Kidney (tissue), 14 donors: Measurements from ENCODE around the gene MEGF10. TPM values are rescaled to one million over a fixed set of nuclear protein-coding genes. Genes with fewer than 3 reads are reported as not detected.

Source experiments
- DNase-seq, 5 donors: peaks; one replicate each; pipeline ENCODE4 v3.0.0-alpha.2; 2013 to 2020
- FAIRE-seq: peaks from 2 replicates; lab custom pipeline; 2012; peaks lifted over from hg19 to GRCh38; lab: Jason Lieb, UNC
- H3K27ac ChIP-seq, 2 donors: one replicate each; pipeline ENCODE4 v1.7.0; 2013; ENCODE audit warnings: low read depth in 2 of 2, low read length in 2 of 2, inconsistent platforms in 1 of 2
- H3K27me3 ChIP-seq: one replicate; pipeline ENCODE4 v1.7.1; 2013; ENCODE audit warnings: low read length, inconsistent platforms; ENCODE audit not compliant: control insufficient read depth, insufficient read depth
- H3K36me3 ChIP-seq, 3 donors: one replicate each; pipeline versions ENCODE4 v1.7.0 to v1.7.1; 2013; ENCODE audit warnings: low read length in 3 of 3, control low read depth in 1 of 3, inconsistent platforms in 1 of 3; ENCODE audit not compliant: insufficient read depth in 3 of 3, control insufficient read depth in 2 of 3
- H3K4me1 ChIP-seq, 3 donors: one replicate each; pipeline versions ENCODE4 v1.7.0 to v1.7.1; 2013; ENCODE audit warnings: low read length in 3 of 3, inconsistent platforms in 1 of 3, low read depth in 1 of 3; ENCODE audit not compliant: control insufficient read depth in 2 of 3, insufficient read depth in 2 of 3
- H3K4me3 ChIP-seq, 3 donors: one replicate each; pipeline versions ENCODE4 v1.7.0 to v1.8.1; 2013; ENCODE audit warnings: low read length in 3 of 3, control low read depth in 1 of 3, inconsistent platforms in 1 of 3
- H3K9ac ChIP-seq, 3 donors: one replicate each; pipeline versions ENCODE4 v1.7.0 to v1.7.1; 2013; ENCODE audit warnings: low read length in 3 of 3, control low read depth in 1 of 3, inconsistent platforms in 1 of 3
- H3K9me3 ChIP-seq, 3 donors: one replicate each; pipeline versions ENCODE4 v1.7.0 to v1.7.1; 2013; ENCODE audit warnings: low read length in 3 of 3, control low read depth in 1 of 3, inconsistent platforms in 1 of 3; ENCODE audit not compliant: control insufficient read depth in 2 of 3, insufficient read depth in 1 of 3
- intact Hi-C: fragments of 100-400 bp; cut with DNase I; formaldehyde crosslinking; loops from one replicate; pipeline ENCODE4 v1.11.1; 2022
- polyA plus RNA-seq: library from polyadenylated mRNA; stranded (reverse); fragments of 350-450 nt; fragmentation: Illumina TruSeq; extraction: RNeasy Lipid Tissue Mini Kit (QIAGEN cat#74804); gene quantifications from one replicate; pipeline ENCODE4 v1.2.3, GENCODE V29; 2014; ENCODE audit warnings: low read depth, low replicate concordance; ENCODE audit not compliant: insufficient read depth
- total RNA-seq: library from RNA; stranded (reverse); fragmentation: NEBNext Ultra II Directional; extraction: Animal tissue kit (Norgen Biotek cat#: 25700); gene quantifications from one replicate; pipeline ENCODE4 v1.2.1, GENCODE V29; 2021
- TF ChIP-seq, protein P1 (sequence below): IDR thresholded peaks from 3 replicates; pipeline ENCODE4 v1.5.1; 2012; ENCODE audit warnings: mild to moderate bottlenecking, moderate library complexity, borderline replicate concordance; ENCODE audit not compliant: insufficient read depth; ENCODE audit errors: extremely low read depth
- donor health status: control.
- donor health status: control.
- donor health status: control.
- donor health status: control.
- donor health status: control.
- donor health status: DM: yes; HTN: yes; CAD: no.
- donor health status: Normal renal cell carcinoma (clear cell type).

MEGF10 gene
- total and polyA plus RNA-seq, 2 donors from 2014 or later = 0.09 to 0.25 TPM

DNA sequence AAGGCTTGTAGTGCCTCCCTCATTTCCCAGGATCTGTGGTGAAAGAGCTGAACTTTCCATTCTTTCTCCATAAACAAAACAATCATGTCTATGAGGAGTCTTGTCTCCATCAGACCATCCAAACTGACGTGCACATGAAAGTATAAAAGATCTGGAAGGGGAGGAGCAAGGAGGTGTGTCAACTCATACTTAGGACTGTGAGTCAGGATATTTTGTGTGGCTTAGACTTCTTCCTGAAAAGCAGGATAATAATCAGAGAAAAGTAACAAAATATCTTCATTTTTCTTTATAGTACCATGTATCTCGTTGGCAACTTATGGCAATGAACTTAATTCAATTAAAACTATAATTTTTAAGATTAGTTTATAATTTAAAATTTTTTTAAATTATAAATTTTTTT is 130.9 kb downstream of the MEGF10 start:
- FAIRE-seq (no peak), DNase-seq (no peak)
- no peak overlapping the region for H3K9ac ChIP-seq
- no peak overlapping the region for H3K4me3 ChIP-seq
- no peak overlapping the region for H3K27ac ChIP-seq
- no peaks in the 10 kb centered on the region for H3K27me3 ChIP-seq
- H3K36me3 ChIP-seq = no peaks in the 10 kb centered on the region
- H3K9me3 ChIP-seq = no peaks in the 10 kb centered on the region
- H3K4me1 ChIP-seq = no peaks in the 10 kb centered on the region
- TF ChIP-seq, protein P1, sequence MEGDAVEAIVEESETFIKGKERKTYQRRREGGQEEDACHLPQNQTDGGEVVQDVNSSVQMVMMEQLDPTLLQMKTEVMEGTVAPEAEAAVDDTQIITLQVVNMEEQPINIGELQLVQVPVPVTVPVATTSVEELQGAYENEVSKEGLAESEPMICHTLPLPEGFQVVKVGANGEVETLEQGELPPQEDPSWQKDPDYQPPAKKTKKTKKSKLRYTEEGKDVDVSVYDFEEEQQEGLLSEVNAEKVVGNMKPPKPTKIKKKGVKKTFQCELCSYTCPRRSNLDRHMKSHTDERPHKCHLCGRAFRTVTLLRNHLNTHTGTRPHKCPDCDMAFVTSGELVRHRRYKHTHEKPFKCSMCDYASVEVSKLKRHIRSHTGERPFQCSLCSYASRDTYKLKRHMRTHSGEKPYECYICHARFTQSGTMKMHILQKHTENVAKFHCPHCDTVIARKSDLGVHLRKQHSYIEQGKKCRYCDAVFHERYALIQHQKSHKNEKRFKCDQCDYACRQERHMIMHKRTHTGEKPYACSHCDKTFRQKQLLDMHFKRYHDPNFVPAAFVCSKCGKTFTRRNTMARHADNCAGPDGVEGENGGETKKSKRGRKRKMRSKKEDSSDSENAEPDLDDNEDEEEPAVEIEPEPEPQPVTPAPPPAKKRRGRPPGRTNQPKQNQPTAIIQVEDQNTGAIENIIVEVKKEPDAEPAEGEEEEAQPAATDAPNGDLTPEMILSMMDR = no peak
- intact Hi-C loops = no loop called here

DNA sequence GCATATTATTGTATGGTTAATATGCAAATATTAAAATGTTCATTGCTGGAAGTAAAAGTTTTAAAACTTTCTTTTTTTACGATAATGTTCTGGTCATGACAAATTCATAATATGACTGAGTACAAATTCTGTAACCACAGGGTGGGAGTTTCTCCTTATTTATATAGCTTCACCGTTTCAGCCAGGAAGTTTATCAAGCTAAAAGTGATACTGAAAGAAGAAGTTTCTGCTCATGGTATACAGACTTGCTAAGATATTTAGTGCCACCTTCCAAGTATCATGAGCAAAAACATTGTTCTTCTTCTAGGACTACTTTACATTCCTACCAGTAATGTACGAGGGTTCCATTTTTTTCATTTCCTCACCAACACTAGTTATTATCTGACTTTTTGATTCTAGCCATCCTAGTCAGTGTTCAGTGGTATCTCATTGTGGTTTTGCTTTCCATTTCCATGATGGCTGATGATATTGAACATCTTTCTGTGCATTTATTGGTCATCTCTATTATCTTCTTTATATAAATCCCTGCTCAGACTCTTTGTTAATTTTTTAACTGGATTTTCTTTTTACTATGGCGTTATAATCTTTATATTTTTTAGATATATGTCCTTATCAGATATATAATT is 132.7 kb downstream of the MEGF10 start:
- Histone ChIP-seq H3K9ac (no peak overlapping the region), H3K36me3 (no peaks in the 10 kb centered on the region), H3K9me3 (no peaks in the 10 kb centered on the region), H3K27me3 (no peaks in the 10 kb centered on the region), H3K4me1 (no peaks in the 10 kb centered on the region), H3K27ac (no peak overlapping the region), H3K4me3 (no peak overlapping the region)
- no peak for DNase-seq
- intact Hi-C loops = no loop called here
- FAIRE-seq = peak; percentile 72
- TF ChIP-seq, protein P1 = no peak

DNA sequence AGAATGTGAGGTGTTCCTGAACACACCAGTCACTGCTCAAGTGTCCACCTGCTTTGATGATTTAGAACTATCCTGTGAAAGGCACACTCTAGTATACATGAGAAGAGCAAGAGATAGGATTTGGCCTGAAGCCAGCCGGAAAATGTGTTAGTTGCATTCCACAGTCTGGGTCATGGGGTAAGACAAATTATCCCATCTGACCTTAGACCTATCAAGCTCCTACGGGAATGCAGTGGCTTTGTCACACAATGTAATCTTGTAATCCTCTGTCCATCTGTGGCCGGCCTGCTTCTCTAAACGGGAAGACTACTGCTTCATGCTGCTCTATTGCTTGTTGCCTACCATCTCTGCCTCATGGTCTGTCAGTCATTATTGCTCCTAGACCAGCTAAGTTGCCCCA is 134.4 kb downstream of the MEGF10 start:
- FAIRE-seq = no peak

More for the DNA sequence above, 134.4 kb downstream of the MEGF10 start:
- peak in 2 of 5 donors; percentile 24 to 43 for DNase-seq
- H3K9ac ChIP-seq = no peak overlapping the region
- H3K27me3 ChIP-seq = no peaks in the 10 kb centered on the region
- no peaks in the 10 kb centered on the region for H3K9me3 ChIP-seq
- no peaks in the 10 kb centered on the region for H3K4me1 ChIP-seq
- H3K4me3 ChIP-seq = no peak overlapping the region
- TF ChIP-seq, protein P1 = no peak
- no peak overlapping the region for H3K27ac ChIP-seq
- intact Hi-C loops = no loop called here
- H3K36me3 ChIP-seq = no peaks in the 10 kb centered on the region
